Measurements from ENCODE around the gene RGS13. TPM values are rescaled to one million over a fixed set of nuclear protein-coding genes. Genes with fewer than 3 reads are reported as not detected.

The RGS13 gene
- total and polyA plus RNA-seq, 11 donors = 0.17 to 0.45 (median 0.19) TPM; not detected in 8

DNA sequence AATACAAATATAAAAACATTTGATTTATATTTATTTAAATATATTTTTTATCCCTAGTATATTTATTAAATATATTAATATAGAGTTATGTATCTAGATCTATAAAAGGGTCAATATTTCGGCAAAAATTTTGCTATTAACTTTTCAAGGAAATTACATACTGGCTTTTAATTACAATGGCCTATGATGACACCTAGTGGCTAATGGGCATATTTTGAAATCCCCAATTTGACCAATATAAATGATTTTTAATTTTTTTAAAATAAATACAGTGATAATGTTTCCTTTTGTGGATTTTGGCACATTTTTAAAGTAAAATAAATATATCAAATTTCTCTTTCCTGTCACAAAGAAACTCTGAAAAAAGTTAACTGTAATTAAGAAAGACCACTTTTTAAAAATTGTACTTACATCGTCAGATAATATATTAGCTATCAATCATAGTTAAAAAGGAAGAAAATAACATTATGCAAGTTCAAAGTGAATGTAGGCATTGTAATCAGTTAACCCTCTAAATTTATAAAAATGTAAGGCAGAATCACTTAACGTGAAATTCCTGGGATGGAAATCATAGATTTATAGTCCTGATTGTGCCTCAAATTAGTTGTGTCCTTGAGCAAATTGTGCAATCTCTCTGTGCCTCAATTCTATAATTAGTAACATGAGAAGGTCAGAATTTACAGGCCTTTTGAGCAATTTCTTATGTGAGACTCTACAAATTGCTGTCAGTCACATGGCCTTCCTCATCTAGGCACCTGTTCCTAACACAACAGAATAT, 25.6 kb upstream of the RGS13 start:
- Histone ChIP-seq H3K27ac (no peak overlapping the region), H3K4me3 (no peak overlapping the region), H3K4me1 (peaks cover 0 to 11% (median 0%) of the 10 kb centered on the region in 12 donors), H3K9me3 (no peaks in the 10 kb centered on the region), H3K27me3 (no peaks in the 10 kb centered on the region), H3K36me3 (no peaks in the 10 kb centered on the region)
- 63 to 69% (median 66%) methylated on average over 3 of the region's 3 CpGs for WGBS, 4 donors
- no peak for ATAC-seq
- intact Hi-C loops (cut with DNase I) = loop anchor here in 8 of 10 donors (2.0 to 10.0 kb wide), 7 partner anchors 133 to 414 kb away; partner anchors contain the start of gene RGS2 (in 2 of the 8)
- TF ChIP-seq, protein P1, sequence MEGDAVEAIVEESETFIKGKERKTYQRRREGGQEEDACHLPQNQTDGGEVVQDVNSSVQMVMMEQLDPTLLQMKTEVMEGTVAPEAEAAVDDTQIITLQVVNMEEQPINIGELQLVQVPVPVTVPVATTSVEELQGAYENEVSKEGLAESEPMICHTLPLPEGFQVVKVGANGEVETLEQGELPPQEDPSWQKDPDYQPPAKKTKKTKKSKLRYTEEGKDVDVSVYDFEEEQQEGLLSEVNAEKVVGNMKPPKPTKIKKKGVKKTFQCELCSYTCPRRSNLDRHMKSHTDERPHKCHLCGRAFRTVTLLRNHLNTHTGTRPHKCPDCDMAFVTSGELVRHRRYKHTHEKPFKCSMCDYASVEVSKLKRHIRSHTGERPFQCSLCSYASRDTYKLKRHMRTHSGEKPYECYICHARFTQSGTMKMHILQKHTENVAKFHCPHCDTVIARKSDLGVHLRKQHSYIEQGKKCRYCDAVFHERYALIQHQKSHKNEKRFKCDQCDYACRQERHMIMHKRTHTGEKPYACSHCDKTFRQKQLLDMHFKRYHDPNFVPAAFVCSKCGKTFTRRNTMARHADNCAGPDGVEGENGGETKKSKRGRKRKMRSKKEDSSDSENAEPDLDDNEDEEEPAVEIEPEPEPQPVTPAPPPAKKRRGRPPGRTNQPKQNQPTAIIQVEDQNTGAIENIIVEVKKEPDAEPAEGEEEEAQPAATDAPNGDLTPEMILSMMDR (IDR thresholded peaks at IDR 0.05) = peak; percentile 39 to 76 (median 60)
- TF ChIP-seq POLR2A (IDR thresholded peaks at IDR 0.05) = no peak
- no peak for DNase-seq

DNA sequence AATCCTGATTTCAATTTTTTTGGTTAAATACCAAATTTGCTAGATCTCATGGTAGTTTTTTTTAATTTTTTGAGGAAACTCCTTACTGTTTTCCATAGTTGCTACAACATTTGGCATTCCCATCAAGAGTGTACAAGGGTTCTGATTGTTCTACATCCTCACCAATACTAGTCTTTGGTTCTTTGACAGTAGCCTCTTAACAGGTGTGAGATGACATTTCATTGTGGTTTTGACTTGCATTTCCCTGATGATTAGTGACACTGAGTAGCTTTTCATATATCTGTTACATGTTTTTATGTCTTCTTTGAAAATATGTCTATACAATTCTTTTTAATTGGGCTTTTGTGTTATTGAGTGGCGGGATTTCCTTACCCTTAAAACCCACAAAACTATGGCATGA, 20.9 kb upstream of the RGS13 start:
- DNase-seq = no peak
- intact Hi-C loops (cut with DNase I) = loop anchor here in 4 of 10 donors (10.0 kb wide), 4 partner anchors 190 to 410 kb away; partner anchors contain the start of gene RGS2 (in 2 of the 4)

DNA sequence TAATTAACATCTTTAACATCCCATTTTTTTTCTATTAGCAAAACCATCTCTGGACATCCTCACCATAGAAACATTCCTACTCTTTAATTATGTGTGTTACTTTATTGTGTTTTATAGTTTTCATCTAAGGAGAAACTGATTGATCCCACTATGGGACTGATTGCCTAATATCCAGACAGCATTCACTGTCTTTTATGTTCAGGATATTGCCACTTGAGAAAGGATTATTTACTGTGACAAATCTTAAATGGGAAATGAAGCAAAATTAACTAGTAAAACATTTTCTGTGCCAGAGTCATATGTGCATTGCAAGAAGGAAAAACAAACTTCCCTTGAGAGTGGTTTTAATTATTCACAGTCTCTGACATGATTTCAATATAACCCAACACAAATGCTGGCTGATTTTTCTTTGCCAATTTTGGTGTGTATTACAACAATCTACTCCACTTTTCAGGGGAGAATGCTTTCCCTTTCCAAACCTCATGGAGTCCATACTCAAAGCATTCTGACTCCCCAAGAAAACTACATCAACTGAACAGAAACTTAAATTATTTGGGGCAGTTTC, 15.8 kb upstream of the RGS13 start:
- Histone ChIP-seq H3K27ac (no peak overlapping the region), H3K27me3 (no peaks in the 10 kb centered on the region), H3K9me3 (peaks cover 0 to 5% (median 0%) of the 10 kb centered on the region in 12 donors), H3K36me3 (no peaks in the 10 kb centered on the region), H3K4me1 (no peaks in the 10 kb centered on the region), H3K4me3 (no peak overlapping the region)
- intact Hi-C loops (cut with DNase I) = loop anchor here in 1 of 10 donors (10.0 kb wide), 1 partner anchor 185 kb away; the partner anchor contains the start of gene RGS2
- TF ChIP-seq, protein P1 (IDR thresholded peaks at IDR 0.05) = no peak
- TF ChIP-seq POLR2A (IDR thresholded peaks at IDR 0.05) = no peak
- no peak for DNase-seq
- ATAC-seq = no peak

More for the DNA sequence above, 20.9 kb upstream of the RGS13 start:
- ATAC-seq = no peak
- H3K27ac ChIP-seq = no peak overlapping the region
- TF ChIP-seq POLR2A (IDR thresholded peaks at IDR 0.05) = no peak
- TF ChIP-seq, protein P1 (IDR thresholded peaks at IDR 0.05) = no peak
- WGBS, 4 donors = 93 to 100% (median 98%) methylated on average over 1 of the region's 1 CpG
- H3K9me3 ChIP-seq = no peaks in the 10 kb centered on the region
- no peak overlapping the region for H3K4me3 ChIP-seq
- H3K27me3 ChIP-seq = no peaks in the 10 kb centered on the region
- H3K4me1 ChIP-seq = no peaks in the 10 kb centered on the region
- H3K36me3 ChIP-seq = no peaks in the 10 kb centered on the region
